Testis (tissue), 3 donors: Measurements from ENCODE around the gene ZNF559. TPM values are rescaled to one million over a fixed set of nuclear protein-coding genes. Genes with fewer than 3 reads are reported as not detected.
"Not testable (repeated sequence)": the region's sequence is repeated elsewhere in the genome, so short reads cannot be mapped to it uniquely, and the experiment has no call there.

ENCODE experiments used
- DNase-seq: peaks from one replicate; pipeline ENCODE4 v3.0.0-alpha.2; 2019
- H3K27ac ChIP-seq, 2 donors: fragments of 200-600 bp; sonication (generic); one replicate each; pipeline ENCODE4 v1.5.1; 2019
- H3K27me3 ChIP-seq: fragments of 200-600 bp; sonication (generic); one replicate; pipeline ENCODE4 v1.5.1; 2019
- H3K36me3 ChIP-seq: fragments of 200-600 bp; sonication (generic); one replicate; pipeline ENCODE4 v1.5.1; 2017; ENCODE audit warnings: low read depth; ENCODE audit errors: missing control alignments
- H3K4me1 ChIP-seq: fragments of 200-600 bp; sonication (generic); one replicate; pipeline ENCODE4 v1.5.1; 2019
- H3K4me3 ChIP-seq, 2 donors: fragments of 200-600 bp; sonication (generic); one replicate each; pipeline ENCODE4 v1.5.1; 2017 to 2019
- H3K9me3 ChIP-seq: fragments of 200-600 bp; sonication (generic); one replicate; pipeline ENCODE4 v1.5.1; 2017
- POLR2A ChIP-seq: fragments of 450-650 bp; IDR thresholded peaks from one replicate; pipeline ENCODE4 v1.6.1; 2017; ENCODE audit warnings: antibody characterized with exemption, mild to moderate bottlenecking, moderate library complexity
- WGBS, 2 donors: methylation state at CpG; one replicate each; pipeline ENCODE4 v1.1.5; 2018; 5-methylcytosine and 5-hydroxymethylcytosine counted together
- intact Hi-C: fragments of 100-400 bp; cut with DNase I; formaldehyde crosslinking; loops from one replicate; pipeline ENCODE4 v1.15.1; 2023; ENCODE audit warnings: low total_unique reads
- polyA plus RNA-seq: library from polyadenylated mRNA; stranded (reverse); fragments of 350-450 nt; fragmentation: Illumina TruSeq; extraction: RNeasy Lipid Tissue Mini Kit (QIAGEN cat#74804); gene quantifications from one replicate; pipeline ENCODE4 v1.2.3, GENCODE V29; 2014; ENCODE audit warnings: low read depth, low replicate concordance; ENCODE audit not compliant: insufficient read depth
- total RNA-seq, 2 donors: library from RNA; depleted of rRNA; stranded (reverse); fragments of >200 nt; gene quantifications; one replicate each; pipeline ENCODE4 v1.2.3, GENCODE V29; 2016
- TF ChIP-seq, protein P1 (sequence below), 3 experiments: fragments of 450-650 bp in 2 of 3; fragments of 200-600 bp in 1 of 3; sonication (generic) in 1 of 3; IDR thresholded peaks; one replicate each; pipeline ENCODE4 v1.5.1; 2016 to 2019; ENCODE audit warnings: antibody characterized with exemption in 3 of 3, mild to moderate bottlenecking in 2 of 3, moderate library complexity in 1 of 3

Gene ZNF559
- total and polyA plus RNA-seq, 3 donors from 2014 or later: 15.4 to 49.7 (median 48.4) TPM

DNA sequence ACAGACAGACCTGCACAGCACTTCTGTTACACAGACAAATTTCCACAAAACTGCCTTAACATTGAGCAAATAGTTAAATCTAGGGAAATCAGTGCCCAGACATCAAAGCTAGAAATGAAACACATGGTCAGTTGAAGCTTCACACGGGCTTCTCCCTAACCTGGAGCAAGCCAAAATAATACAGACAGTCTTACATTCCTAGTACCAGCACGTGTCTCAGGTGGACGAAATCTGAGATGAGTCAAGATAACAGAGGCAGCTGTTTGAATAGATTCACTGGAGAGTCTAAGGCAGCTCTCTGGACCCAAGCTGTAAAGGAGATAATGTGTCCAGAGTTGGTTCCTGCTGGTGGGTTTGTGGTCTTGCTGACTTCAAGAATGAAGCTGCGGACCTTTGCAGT lies 10.2 kb upstream of the ZNF559 start:
- 72 to 78% methylated on average over 4 of the region's 4 CpGs for WGBS, 2 donors
- peaks cover 2% of the 10 kb centered on the region for H3K4me1 ChIP-seq

DNA sequence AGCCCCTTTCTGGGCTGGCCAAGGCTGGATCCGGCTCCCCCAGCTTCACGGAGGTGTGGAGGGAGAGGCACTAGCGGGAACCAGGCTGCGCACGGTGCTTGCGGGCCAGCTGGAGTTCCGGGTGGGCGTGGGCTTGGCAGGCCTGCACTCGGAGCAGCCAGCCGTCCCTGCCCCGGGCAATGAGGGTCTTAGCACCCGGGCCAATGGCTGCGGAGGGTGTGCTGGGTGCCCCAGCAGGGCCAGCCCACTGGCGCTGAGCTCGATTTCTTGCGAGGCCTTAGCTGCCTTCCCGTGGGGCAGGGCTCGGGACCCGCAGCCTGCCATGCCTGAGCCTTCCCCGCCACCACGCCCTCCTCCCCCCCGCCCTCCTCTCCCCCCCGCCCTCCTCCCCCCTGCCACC lies 2.6 kb upstream of the ZNF559 start:
- H3K4me3 ChIP-seq: no peak overlapping the region
- intact Hi-C loops: no loop called here
- no peaks in the 10 kb centered on the region for H3K27me3 ChIP-seq
- H3K27ac ChIP-seq: no peak overlapping the region
- 86 to 96% methylated on average over 16 to 20 of the region's 23 CpGs for WGBS, 2 donors
- DNase-seq: no peak
- no peaks in the 10 kb centered on the region for H3K9me3 ChIP-seq
- H3K4me1 ChIP-seq: peaks cover 14% of the 10 kb centered on the region
- no peak for TF ChIP-seq POLR2A
- TF ChIP-seq, protein P1, sequence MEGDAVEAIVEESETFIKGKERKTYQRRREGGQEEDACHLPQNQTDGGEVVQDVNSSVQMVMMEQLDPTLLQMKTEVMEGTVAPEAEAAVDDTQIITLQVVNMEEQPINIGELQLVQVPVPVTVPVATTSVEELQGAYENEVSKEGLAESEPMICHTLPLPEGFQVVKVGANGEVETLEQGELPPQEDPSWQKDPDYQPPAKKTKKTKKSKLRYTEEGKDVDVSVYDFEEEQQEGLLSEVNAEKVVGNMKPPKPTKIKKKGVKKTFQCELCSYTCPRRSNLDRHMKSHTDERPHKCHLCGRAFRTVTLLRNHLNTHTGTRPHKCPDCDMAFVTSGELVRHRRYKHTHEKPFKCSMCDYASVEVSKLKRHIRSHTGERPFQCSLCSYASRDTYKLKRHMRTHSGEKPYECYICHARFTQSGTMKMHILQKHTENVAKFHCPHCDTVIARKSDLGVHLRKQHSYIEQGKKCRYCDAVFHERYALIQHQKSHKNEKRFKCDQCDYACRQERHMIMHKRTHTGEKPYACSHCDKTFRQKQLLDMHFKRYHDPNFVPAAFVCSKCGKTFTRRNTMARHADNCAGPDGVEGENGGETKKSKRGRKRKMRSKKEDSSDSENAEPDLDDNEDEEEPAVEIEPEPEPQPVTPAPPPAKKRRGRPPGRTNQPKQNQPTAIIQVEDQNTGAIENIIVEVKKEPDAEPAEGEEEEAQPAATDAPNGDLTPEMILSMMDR (IDR thresholded peaks at IDR 0.05): no peak
- no peaks in the 10 kb centered on the region for H3K36me3 ChIP-seq

More for the DNA sequence above, 10.2 kb upstream of the ZNF559 start:
- no peak overlapping the region for H3K27ac ChIP-seq
- H3K36me3 ChIP-seq: no peaks in the 10 kb centered on the region
- DNase-seq: no peak
- H3K4me3 ChIP-seq: no peak overlapping the region
- intact Hi-C loops: no loop called here
- H3K9me3 ChIP-seq: no peaks in the 10 kb centered on the region
- TF ChIP-seq POLR2A: no peak
- TF ChIP-seq, protein P1 (IDR thresholded peaks at IDR 0.05): no peak
- H3K27me3 ChIP-seq: no peaks in the 10 kb centered on the region

DNA sequence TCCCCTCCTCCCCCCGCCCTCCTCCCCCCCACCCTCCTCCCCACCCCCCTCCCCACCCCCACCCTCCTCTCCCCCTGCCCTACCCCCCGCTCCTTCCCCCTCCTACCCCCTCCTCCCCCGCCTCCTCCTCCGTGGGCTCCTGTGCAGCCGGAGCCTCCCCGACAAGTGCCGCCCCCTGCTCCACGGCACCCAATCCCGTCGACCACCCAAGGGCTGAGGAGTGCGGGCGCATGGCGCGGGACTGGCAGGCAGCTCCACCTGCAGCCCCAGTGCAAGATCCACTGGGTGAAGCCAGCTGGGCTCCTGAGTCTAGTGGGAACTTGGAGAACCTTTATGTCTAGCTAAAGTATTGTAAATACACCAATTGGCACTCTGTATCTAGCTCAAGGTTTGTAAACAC lies 2.2 kb upstream of the ZNF559 start:
- DNase-seq, H3K27ac ChIP-seq, H3K27me3 ChIP-seq, intact Hi-C loops, H3K4me3 ChIP-seq, H3K9me3 ChIP-seq, H3K36me3 ChIP-seq: not testable (repeated sequence)
- peaks cover 14% of the 10 kb centered on the region for H3K4me1 ChIP-seq
- 84% methylated on average over 9 of the region's 14 CpGs; no CpG with 5 or more reads in 1 of the 2 donors for WGBS, 2 donors

DNA sequence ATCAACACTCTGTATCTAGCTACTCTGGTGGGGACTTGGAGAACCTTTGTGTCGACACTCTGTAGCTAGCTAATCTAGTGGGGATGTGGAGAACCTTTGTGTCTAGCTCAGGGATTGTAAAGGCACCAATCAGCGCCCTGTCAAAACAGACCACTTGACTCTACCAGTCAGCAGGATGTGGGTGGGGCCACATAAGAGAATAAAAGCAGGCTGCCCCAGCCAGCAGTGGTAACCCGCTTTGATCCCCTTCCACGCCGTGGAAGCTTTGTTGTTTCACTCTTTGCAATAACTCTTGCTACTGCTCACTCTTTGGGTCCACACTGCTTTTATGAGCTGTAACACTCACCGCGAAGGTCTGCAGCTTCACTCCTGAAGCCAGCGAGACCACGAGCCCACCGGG lies 1.8 kb upstream of the ZNF559 start:
- H3K27me3 ChIP-seq, H3K9me3 ChIP-seq, H3K4me3 ChIP-seq, DNase-seq, intact Hi-C loops, H3K36me3 ChIP-seq: not testable (repeated sequence)
- WGBS, 2 donors: 89 to 90% methylated on average over 5 to 10 of the region's 10 CpGs
- H3K27ac ChIP-seq: peak overlapping the region in 1 of 2 donors; percentile 89
- peaks cover 14% of the 10 kb centered on the region for H3K4me1 ChIP-seq

DNA sequence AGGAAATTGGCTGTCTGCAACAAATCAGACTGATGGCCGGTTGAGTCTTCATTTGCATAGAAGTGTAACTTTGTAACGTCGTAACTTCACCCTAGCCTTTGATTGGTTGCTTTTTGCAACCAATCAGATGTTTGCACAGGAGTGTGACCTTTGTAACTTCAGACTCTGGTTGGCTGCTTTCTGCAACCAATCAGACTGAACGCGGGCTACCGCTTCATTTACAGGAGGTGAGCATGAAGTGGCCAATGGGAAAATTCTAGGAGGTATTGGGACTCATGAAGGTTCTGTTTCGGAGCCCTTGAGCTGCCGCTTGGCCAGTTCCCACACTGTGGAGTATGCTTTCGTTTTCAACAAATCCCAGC lies 441 bp upstream of the ZNF559 start:
- peaks cover 14% of the 10 kb centered on the region for H3K4me1 ChIP-seq
- intact Hi-C loops: no loop called here
- H3K36me3 ChIP-seq: no peaks in the 10 kb centered on the region

DNA sequence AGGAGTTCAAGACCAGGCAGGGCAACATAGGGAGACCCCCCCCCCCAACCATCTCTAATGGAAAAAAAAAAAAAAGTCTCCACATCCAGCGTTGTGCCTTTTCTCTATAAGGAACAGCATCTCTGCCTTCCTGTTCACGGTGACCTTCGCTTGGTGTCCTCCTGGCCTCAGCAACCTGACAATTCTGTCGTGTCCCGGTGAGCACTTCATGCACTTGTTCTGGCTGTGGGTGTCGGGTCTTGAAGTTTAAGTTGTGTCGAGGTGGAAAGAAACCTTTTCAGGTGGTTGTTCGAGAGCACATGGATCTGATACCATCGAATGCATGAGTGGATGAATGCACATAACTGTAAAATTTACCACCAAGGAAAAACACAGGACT lies 594 bp downstream of the ZNF559 start:
- H3K27ac ChIP-seq: peak overlapping the region; percentile 88 to 89
- WGBS, 2 donors: 30 to 31% methylated on average over 9 of the region's 9 CpGs
- intact Hi-C loops: no loop called here
- H3K36me3 ChIP-seq: no peaks in the 10 kb centered on the region
- H3K4me3 ChIP-seq: peak overlapping the region; percentile 70 to 84
- no peak for TF ChIP-seq POLR2A
- TF ChIP-seq, protein P1 (IDR thresholded peaks at IDR 0.05): no peak
- no peak for DNase-seq
- no peaks in the 10 kb centered on the region for H3K27me3 ChIP-seq
- peaks cover 14% of the 10 kb centered on the region for H3K4me1 ChIP-seq
- H3K9me3 ChIP-seq: no peaks in the 10 kb centered on the region

More for the DNA sequence above, 441 bp upstream of the ZNF559 start:
- no peaks in the 10 kb centered on the region for H3K9me3 ChIP-seq
- H3K4me3 ChIP-seq: peak overlapping the region; percentile 70 to 84
- no peak for TF ChIP-seq POLR2A
- TF ChIP-seq, protein P1 (IDR thresholded peaks at IDR 0.05): no peak
- peak; percentile 94 for DNase-seq
- 1 to 2% methylated on average over 9 of the region's 9 CpGs for WGBS, 2 donors
- no peaks in the 10 kb centered on the region for H3K27me3 ChIP-seq
- H3K27ac ChIP-seq: peak overlapping the region; percentile 88 to 89
